Chondrocyte (in vitro differentiated cells): ENCODE measurements around the gene TBCB. TPM values are rescaled to one million over a fixed set of nuclear protein-coding genes. Genes with fewer than 3 reads are reported as not detected.
"Not testable (repeated sequence)": the region's sequence is repeated elsewhere in the genome, so short reads cannot be mapped to it uniquely, and the experiment has no call there.

Experiments used
- DNase-seq: peaks from one replicate; pipeline ENCODE4 v3.0.0; 2021; ENCODE audit warnings: mixed read lengths, low spot score
- H3K27ac Mint-ChIP-seq: one replicate; pipeline ENCODE4 v1.8.0; 2021; ENCODE audit warnings: mild to moderate bottlenecking, moderate library complexity, mixed read lengths; ENCODE audit not compliant: unreplicated experiment
- H3K27me3 Mint-ChIP-seq: 2 replicates; pipeline ENCODE4 v1.8.0; 2021; ENCODE audit warnings: low read depth, mixed read lengths
- H3K36me3 Mint-ChIP-seq: 2 replicates; pipeline ENCODE4 v1.8.0; 2021; ENCODE audit warnings: low read depth, mixed read lengths
- H3K4me1 Mint-ChIP-seq: 2 replicates; pipeline ENCODE4 v1.8.0; 2021; ENCODE audit warnings: low read depth, mild to moderate bottlenecking, mixed read lengths
- H3K4me3 Mint-ChIP-seq: one replicate; pipeline ENCODE4 v1.8.0; 2021; ENCODE audit warnings: mild to moderate bottlenecking, moderate library complexity, mixed read lengths; ENCODE audit not compliant: unreplicated experiment
- H3K9me3 Mint-ChIP-seq: 2 replicates; pipeline ENCODE4 v1.8.0; 2021; ENCODE audit warnings: low read depth, mixed read lengths
- CTCF ChIP-seq: fragments of 200-600 bp; sonication (generic); IDR thresholded peaks from 2 replicates; pipeline ENCODE4 v1.5.0; 2021; ENCODE audit warnings: antibody characterized with exemption, mild to moderate bottlenecking, moderate library complexity
- total RNA-seq: library from RNA; stranded (reverse); gene quantifications from 3 replicates; pipeline ENCODE4 v1.2.1, GENCODE V29; 2021

The TBCB gene
- total RNA-seq, 1 donor from 2014 or later, result 201 TPM

GRCh38 chr19:36169084-36169760 lies 54.0 kb downstream of the TBCB start:
- no peak for TF ChIP-seq CTCF
- Mint-ChIP-seq H3K9me3 (no peaks in the 10 kb centered on the region), H3K4me1 (peaks cover 5% of the 10 kb centered on the region), H3K27ac (no peak overlapping the region), H3K4me3 (no peak overlapping the region), H3K27me3 (no peaks in the 10 kb centered on the region), H3K36me3 (peaks cover 2% of the 10 kb centered on the region)
- no peak for DNase-seq

DNA sequence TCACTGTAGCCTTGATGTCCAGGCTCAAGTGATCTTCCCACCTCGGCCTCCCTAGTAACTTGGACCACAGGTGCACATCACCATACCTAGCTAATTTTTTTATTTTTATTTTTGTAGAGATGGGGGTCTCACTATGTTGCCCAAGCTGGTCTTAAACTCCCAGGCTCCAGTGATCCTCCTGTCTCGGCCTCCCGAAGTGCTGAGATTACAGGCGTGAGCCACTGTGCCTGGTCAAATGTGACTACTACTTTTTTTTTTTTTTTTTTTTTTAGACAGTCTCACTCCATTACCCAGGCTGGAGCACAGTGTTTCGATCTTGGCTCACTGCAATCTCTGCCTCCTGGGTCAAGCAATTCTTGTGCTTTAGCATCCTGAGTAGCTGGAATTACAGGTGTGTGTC lies 57.6 kb downstream of the TBCB start:
- Mint-ChIP-seq H3K27ac (no peak overlapping the region), H3K4me1 (peaks cover 14% of the 10 kb centered on the region), H3K27me3 (no peaks in the 10 kb centered on the region), H3K9me3 (peaks cover 2% of the 10 kb centered on the region), H3K4me3 (no peak overlapping the region), H3K36me3 (peaks cover 2% of the 10 kb centered on the region)
- no peak for TF ChIP-seq CTCF
- DNase-seq, result no peak

- H3K4me3 Mint-ChIP-seq, H3K9me3 Mint-ChIP-seq, H3K27me3 Mint-ChIP-seq, H3K27ac Mint-ChIP-seq, H3K36me3 Mint-ChIP-seq, DNase-seq: not testable (repeated sequence)
- peaks cover 14% of the 10 kb centered on the region for H3K4me1 Mint-ChIP-seq
Observed at GRCh38 chr19:36173846-36174245, 58.6 kb downstream of the TBCB start.

Other genes with a start within 250 kb of the TBCB start
- 31.7 to 76.4 TPM (median 66.8 TPM) in 3 replicates for gene APLP1, start 246.9 kb upstream of the TBCB start, total RNA-seq
- 4.4 to 5.0 TPM (median 4.4 TPM) in 3 replicates for gene NFKBID, start 214.9 kb upstream of the TBCB start, total RNA-seq
- 0.50 to 1.0 TPM in 2 of 3 replicates, not detected in the other for gene HCST, start 212.9 kb upstream of the TBCB start, total RNA-seq
- not detected in 3 replicates for gene TYROBP, start 207.2 kb upstream of the TBCB start, total RNA-seq
- gene LRFN3, start 179.1 kb upstream of the TBCB start, total RNA-seq, result 18.4 to 23.3 TPM (median 21.0 TPM) in 3 replicates
- gene SDHAF1, start 120.3 kb upstream of the TBCB start, total RNA-seq, result 10.8 to 12.0 TPM (median 11.2 TPM) in 3 replicates
- gene SYNE4, start 106.7 kb upstream of the TBCB start, total RNA-seq, result 0.27 to 1.2 TPM (median 0.49 TPM) in 3 replicates
- gene ALKBH6, start 101.3 kb upstream of the TBCB start, total RNA-seq, result 17.9 to 23.7 TPM (median 19.9 TPM) in 3 replicates
- 51.2 to 59.0 TPM (median 53.8 TPM) in 3 replicates for gene CLIP3, start 82.6 kb upstream of the TBCB start, total RNA-seq
- gene THAP8, start 61.2 kb upstream of the TBCB start, total RNA-seq, result 6.6 to 10.2 TPM (median 8.9 TPM) in 3 replicates
- gene WDR62, start 60.6 kb upstream of the TBCB start, total RNA-seq, result 3.0 to 6.0 TPM (median 3.7 TPM) in 3 replicates
- gene OVOL3, start 4.3 kb upstream of the TBCB start, total RNA-seq, result not detected in 3 replicates
- 43.5 to 61.6 TPM (median 49.2 TPM) in 3 replicates for gene POLR2I, start 593 bp upstream of the TBCB start, total RNA-seq
- gene CAPNS1, start 24.6 kb downstream of the TBCB start, total RNA-seq, result 509 to 762 TPM (median 724 TPM) in 3 replicates
- gene COX7A1, start 37.0 kb downstream of the TBCB start, total RNA-seq, result not detected in 3 replicates
- gene ZNF565, start 99.2 kb downstream of the TBCB start, total RNA-seq, result 4.9 to 7.3 TPM (median 7.2 TPM) in 3 replicates
- 62.2 to 69.0 TPM (median 63.8 TPM) in 3 replicates for gene ZNF146, start 99.6 kb downstream of the TBCB start, total RNA-seq